WTC11 (cell line): ENCODE results near the gene NID2. TPM values are rescaled to one million over a fixed set of nuclear protein-coding genes. Genes with fewer than 3 reads are reported as not detected.

ENCODE experiments used
- ATAC-seq: fragments of 200-7000 bp; cut with Tn5 transposase; 2 replicates; pipeline ENCODE4 v1.10.0; 2021; ENCODE audit warnings: mild to moderate bottlenecking, moderate library complexity
- CTCF ChIA-PET: fragments of 300-600 bp; sonication (Branson Sonifier 250); formaldehyde crosslinking; loops from one replicate; lab custom pipeline; 2021; ENCODE audit warnings: antibody characterized with exemption; lab: Charles Lee
- POLR2A ChIA-PET: fragments of 350-600 bp; sonication (Branson Sonifier 250); formaldehyde crosslinking; loops from one replicate; lab custom pipeline; 2021; ENCODE audit warnings: antibody characterized with exemption; lab: Charles Lee
- DNase-seq: peaks from one replicate; pipeline ENCODE4 v3.0.0; 2021; ENCODE audit warnings: low spot score
- H3K27ac Mint-ChIP-seq: 2 replicates; pipeline ENCODE4 v1.8.0; 2021; ENCODE audit warnings: mixed read lengths
- H3K27me3 Mint-ChIP-seq: 2 replicates; pipeline ENCODE4 v1.8.0; 2021; ENCODE audit warnings: low read depth, mild to moderate bottlenecking, moderate library complexity, mixed read lengths
- H3K36me3 Mint-ChIP-seq: 2 replicates; pipeline ENCODE4 v1.8.0; 2021; ENCODE audit warnings: mixed read lengths
- H3K4me1 Mint-ChIP-seq: 2 replicates; pipeline ENCODE4 v1.8.0; 2022; ENCODE audit warnings: mixed read lengths
- H3K4me3 Mint-ChIP-seq: 2 replicates; pipeline ENCODE4 v1.8.0; 2021; ENCODE audit warnings: mild to moderate bottlenecking, moderate library complexity, mixed read lengths
- H3K9me3 Mint-ChIP-seq: 2 replicates; pipeline ENCODE4 v1.8.0; 2021; ENCODE audit warnings: mixed read lengths
- ATF1 ChIP-seq: sonication (generic); formaldehyde crosslinking; IDR thresholded peaks from 2 replicates; pipeline ENCODE4 v1.8.1; 2023; ENCODE audit warnings: mild to moderate bottlenecking, moderate library complexity, missing genetic modification reagents
- CBFB ChIP-seq: sonication (generic); formaldehyde crosslinking; IDR thresholded peaks from 2 replicates; pipeline ENCODE4 v1.8.1; 2022; ENCODE audit warnings: mild to moderate bottlenecking, low read depth, missing genetic modification reagents
- CREM ChIP-seq: sonication (generic); formaldehyde crosslinking; IDR thresholded peaks from 2 replicates; pipeline ENCODE4 v1.8.1; 2022; ENCODE audit warnings: mild to moderate bottlenecking, missing genetic modification reagents, moderate library complexity
- FOXK1 ChIP-seq: sonication (generic); formaldehyde crosslinking; IDR thresholded peaks from 2 replicates; pipeline ENCODE4 v1.8.0; 2022; ENCODE audit warnings: mild to moderate bottlenecking, moderate library complexity, missing genetic modification reagents
- KAT7 ChIP-seq: sonication (generic); formaldehyde crosslinking; IDR thresholded peaks from 2 replicates; pipeline ENCODE4 v1.8.1; 2023; ENCODE audit warnings: missing genetic modification reagents, mild to moderate bottlenecking, borderline replicate concordance
- MXD4 ChIP-seq: fragments of 250-450 bp; sonication (Bioruptor Pico); IDR thresholded peaks from 2 replicates; pipeline ENCODE4 v1.8.0; 2021; ENCODE audit warnings: mild to moderate bottlenecking, moderate library complexity, borderline replicate concordance
- NR1H2 ChIP-seq: sonication (generic); formaldehyde crosslinking; IDR thresholded peaks from 2 replicates; pipeline ENCODE4 v1.9.0; 2021; ENCODE audit warnings: mild to moderate bottlenecking, moderate library complexity, missing genetic modification reagents
- PRRX2 ChIP-seq: fragments of 250-450 bp; sonication (Bioruptor Pico); IDR thresholded peaks from 2 replicates; pipeline ENCODE4 v1.8.0; 2021; ENCODE audit warnings: mild to moderate bottlenecking
- SMAD3 ChIP-seq: sonication (generic); formaldehyde crosslinking; IDR thresholded peaks from 2 replicates; pipeline ENCODE4 v1.8.0; 2022; ENCODE audit warnings: missing genetic modification reagents, mild to moderate bottlenecking, borderline replicate concordance
- SP1 ChIP-seq: sonication (generic); formaldehyde crosslinking; conservative IDR thresholded peaks from 2 replicates; pipeline ENCODE4 v1.8.1; 2022; ENCODE audit warnings: missing genetic modification reagents
- ZBTB21 ChIP-seq: sonication (generic); formaldehyde crosslinking; IDR thresholded peaks from 2 replicates; pipeline ENCODE4 v1.8.1; 2023; ENCODE audit warnings: mild to moderate bottlenecking, missing genetic modification reagents, borderline replicate concordance
- ZNF219 ChIP-seq: sonication (generic); formaldehyde crosslinking; IDR thresholded peaks from 2 replicates; pipeline ENCODE4 v1.8.0; 2023; ENCODE audit warnings: missing genetic modification reagents, mild to moderate bottlenecking, borderline replicate concordance
- ZNF232 ChIP-seq: sonication (generic); formaldehyde crosslinking; IDR thresholded peaks from 2 replicates; pipeline ENCODE4 v1.8.0; 2022; ENCODE audit warnings: mild to moderate bottlenecking, missing genetic modification reagents
- ZNF263 ChIP-seq: sonication (generic); formaldehyde crosslinking; IDR thresholded peaks from 2 replicates; pipeline ENCODE4 v1.8.1; 2022; ENCODE audit warnings: low read depth, mild to moderate bottlenecking, moderate library complexity, missing genetic modification reagents
- ZNF317 ChIP-seq: sonication (generic); formaldehyde crosslinking; IDR thresholded peaks from 2 replicates; pipeline ENCODE4 v1.8.1; 2023; ENCODE audit warnings: low read depth, mild to moderate bottlenecking, moderate library complexity, missing genetic modification reagents, borderline replicate concordance
- ZNF671 ChIP-seq: fragments of 250-450 bp; sonication (Bioruptor Pico); IDR thresholded peaks from 2 replicates; pipeline ENCODE4 v1.8.0; 2021; ENCODE audit warnings: mild to moderate bottlenecking
- total RNA-seq: library from RNA; stranded (reverse); gene quantifications from 3 replicates; pipeline ENCODE4 v1.2.3, GENCODE V29; 2021
- TF ChIP-seq, protein P1 (sequence below): sonication (generic); formaldehyde crosslinking; IDR thresholded peaks from 2 replicates; pipeline ENCODE4 v1.8.0; 2023; ENCODE audit warnings: mild to moderate bottlenecking, missing genetic modification reagents
- TF ChIP-seq, protein P2 (sequence below): sonication (generic); formaldehyde crosslinking; IDR thresholded peaks from 2 replicates; pipeline ENCODE4 v1.8.1; 2023; ENCODE audit warnings: mild to moderate bottlenecking, missing genetic modification reagents
- TF ChIP-seq, protein P3 (sequence below): fragments of 250-450 bp; sonication (Bioruptor Pico); IDR thresholded peaks from 2 replicates; pipeline ENCODE4 v1.8.0; 2021; ENCODE audit warnings: mild to moderate bottlenecking
- TF ChIP-seq, protein P4 (sequence below): fragments of 250-450 bp; sonication (Bioruptor Pico); conservative IDR thresholded peaks from 2 replicates; pipeline ENCODE4 v1.9.0; 2021; ENCODE audit warnings: mild to moderate bottlenecking
- TF ChIP-seq, protein P5 (sequence below): sonication (generic); formaldehyde crosslinking; IDR thresholded peaks from 2 replicates; pipeline ENCODE4 v1.8.1; 2023; ENCODE audit warnings: mild to moderate bottlenecking, moderate library complexity, missing genetic modification reagents

Gene NID2
- total RNA-seq, 1 experiment from 2014 or later, result 5.4 TPM

DNA sequence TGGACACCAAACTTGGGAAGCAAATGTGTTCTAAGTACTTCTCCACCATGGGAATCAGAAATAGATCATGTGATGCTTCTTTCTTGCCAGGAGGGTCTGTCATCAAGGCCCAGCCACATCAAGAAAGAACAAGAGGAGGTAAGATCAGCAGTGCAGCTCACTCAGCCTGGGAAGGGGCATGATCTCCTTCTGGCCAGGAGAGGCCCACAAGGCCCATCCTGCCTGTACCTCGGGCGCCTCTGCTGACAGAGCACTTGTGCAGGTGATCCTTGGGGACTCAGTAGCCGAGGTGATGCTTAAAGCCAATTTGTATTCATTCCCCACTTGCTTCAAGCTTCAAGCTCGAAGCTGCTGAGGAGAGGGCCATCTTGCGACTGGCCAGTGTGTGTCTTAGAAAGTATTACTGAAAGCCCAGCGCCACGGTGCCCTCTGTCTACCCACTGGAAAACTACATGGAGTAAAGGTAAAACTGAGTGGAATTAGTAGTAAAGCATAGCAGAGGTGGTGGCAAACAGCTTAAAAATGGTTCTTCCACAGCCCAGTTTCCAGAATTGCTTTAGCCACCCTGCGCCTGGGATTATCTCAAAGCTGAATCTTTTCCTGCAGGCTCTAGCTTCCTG, 53.3 kb downstream of the NID2 start:
- CTCF ChIA-PET, result interaction anchor here (0.5 to 2.9 kb wide), 25 partner anchors 9 to 1602 kb away, joined by 3 to 19 read pairs (median 5); partner anchors contain the start of genes NID2 and PTGDR
- Mint-ChIP-seq H3K4me3 (no peak overlapping the region), H3K4me1 (peaks cover 36% of the 10 kb centered on the region), H3K9me3 (no peaks in the 10 kb centered on the region), H3K36me3 (peaks cover 12% of the 10 kb centered on the region), H3K27me3 (no peaks in the 10 kb centered on the region), H3K27ac (no peak overlapping the region)
- TF ChIP-seq ATF1 (CRISPR knock-in tag) (no peak), ZNF219 (CRISPR knock-in tag) (no peak), KAT7 (CRISPR knock-in tag) (no peak), SP1 (CRISPR knock-in tag) (no peak), ZNF232 (CRISPR knock-in tag) (no peak), CREM (CRISPR knock-in tag) (no peak), ZNF263 (CRISPR knock-in tag) (no peak), MXD4 (CRISPR knock-in tag) (no peak), ZBTB21 (CRISPR knock-in tag) (no peak), FOXK1 (no peak)
- TF ChIP-seq, protein P1, sequence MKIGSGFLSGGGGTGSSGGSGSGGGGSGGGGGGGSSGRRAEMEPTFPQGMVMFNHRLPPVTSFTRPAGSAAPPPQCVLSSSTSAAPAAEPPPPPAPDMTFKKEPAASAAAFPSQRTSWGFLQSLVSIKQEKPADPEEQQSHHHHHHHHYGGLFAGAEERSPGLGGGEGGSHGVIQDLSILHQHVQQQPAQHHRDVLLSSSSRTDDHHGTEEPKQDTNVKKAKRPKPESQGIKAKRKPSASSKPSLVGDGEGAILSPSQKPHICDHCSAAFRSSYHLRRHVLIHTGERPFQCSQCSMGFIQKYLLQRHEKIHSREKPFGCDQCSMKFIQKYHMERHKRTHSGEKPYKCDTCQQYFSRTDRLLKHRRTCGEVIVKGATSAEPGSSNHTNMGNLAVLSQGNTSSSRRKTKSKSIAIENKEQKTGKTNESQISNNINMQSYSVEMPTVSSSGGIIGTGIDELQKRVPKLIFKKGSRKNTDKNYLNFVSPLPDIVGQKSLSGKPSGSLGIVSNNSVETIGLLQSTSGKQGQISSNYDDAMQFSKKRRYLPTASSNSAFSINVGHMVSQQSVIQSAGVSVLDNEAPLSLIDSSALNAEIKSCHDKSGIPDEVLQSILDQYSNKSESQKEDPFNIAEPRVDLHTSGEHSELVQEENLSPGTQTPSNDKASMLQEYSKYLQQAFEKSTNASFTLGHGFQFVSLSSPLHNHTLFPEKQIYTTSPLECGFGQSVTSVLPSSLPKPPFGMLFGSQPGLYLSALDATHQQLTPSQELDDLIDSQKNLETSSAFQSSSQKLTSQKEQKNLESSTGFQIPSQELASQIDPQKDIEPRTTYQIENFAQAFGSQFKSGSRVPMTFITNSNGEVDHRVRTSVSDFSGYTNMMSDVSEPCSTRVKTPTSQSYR (CRISPR knock-in tag), result no peak
- TF ChIP-seq, protein P2, sequence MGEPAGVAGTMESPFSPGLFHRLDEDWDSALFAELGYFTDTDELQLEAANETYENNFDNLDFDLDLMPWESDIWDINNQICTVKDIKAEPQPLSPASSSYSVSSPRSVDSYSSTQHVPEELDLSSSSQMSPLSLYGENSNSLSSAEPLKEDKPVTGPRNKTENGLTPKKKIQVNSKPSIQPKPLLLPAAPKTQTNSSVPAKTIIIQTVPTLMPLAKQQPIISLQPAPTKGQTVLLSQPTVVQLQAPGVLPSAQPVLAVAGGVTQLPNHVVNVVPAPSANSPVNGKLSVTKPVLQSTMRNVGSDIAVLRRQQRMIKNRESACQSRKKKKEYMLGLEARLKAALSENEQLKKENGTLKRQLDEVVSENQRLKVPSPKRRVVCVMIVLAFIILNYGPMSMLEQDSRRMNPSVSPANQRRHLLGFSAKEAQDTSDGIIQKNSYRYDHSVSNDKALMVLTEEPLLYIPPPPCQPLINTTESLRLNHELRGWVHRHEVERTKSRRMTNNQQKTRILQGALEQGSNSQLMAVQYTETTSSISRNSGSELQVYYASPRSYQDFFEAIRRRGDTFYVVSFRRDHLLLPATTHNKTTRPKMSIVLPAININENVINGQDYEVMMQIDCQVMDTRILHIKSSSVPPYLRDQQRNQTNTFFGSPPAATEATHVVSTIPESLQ (CRISPR knock-in tag), result no peak
- TF ChIP-seq, protein P3, sequence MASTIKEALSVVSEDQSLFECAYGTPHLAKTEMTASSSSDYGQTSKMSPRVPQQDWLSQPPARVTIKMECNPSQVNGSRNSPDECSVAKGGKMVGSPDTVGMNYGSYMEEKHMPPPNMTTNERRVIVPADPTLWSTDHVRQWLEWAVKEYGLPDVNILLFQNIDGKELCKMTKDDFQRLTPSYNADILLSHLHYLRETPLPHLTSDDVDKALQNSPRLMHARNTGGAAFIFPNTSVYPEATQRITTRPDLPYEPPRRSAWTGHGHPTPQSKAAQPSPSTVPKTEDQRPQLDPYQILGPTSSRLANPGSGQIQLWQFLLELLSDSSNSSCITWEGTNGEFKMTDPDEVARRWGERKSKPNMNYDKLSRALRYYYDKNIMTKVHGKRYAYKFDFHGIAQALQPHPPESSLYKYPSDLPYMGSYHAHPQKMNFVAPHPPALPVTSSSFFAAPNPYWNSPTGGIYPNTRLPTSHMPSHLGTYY, result no peak
- ATAC-seq (peak; percentile 75), DNase-seq (peak; percentile 55)
- POLR2A ChIA-PET, result no interaction called here

DNA sequence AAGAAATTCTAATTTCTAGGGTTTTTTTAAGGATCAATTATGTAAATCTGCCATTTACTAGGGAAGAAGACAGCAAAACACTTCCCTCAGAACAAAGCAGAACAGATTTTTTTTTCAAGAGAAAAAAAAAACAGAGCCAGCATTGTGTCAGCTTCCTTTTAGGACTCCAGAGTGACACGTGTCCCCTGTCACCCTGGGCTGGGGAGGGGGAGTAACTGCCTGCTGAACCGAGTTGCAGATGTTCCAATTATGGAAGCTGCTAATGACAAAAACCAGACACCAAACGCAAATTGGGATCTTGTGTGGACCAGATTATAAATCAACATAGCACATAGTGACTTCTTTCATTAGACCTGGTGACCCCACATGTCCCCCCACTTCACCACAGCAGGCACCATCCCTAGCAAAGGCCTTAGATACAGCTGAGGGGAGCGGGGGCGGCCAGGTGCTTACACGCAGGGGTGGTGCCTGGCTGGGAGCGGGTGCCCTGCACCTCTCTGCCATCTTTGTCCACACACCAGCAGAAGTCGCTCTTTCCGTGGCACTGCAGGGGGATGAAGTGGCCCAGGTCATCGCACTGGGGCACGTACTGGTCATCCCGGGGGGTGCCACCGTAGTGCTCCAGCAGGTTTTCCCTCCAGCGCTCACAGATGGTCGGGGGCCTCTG, 54.1 kb downstream of the NID2 start:
- Mint-ChIP-seq H3K27me3 (no peaks in the 10 kb centered on the region), H3K9me3 (no peaks in the 10 kb centered on the region), H3K4me3 (no peak overlapping the region), H3K27ac (no peak overlapping the region), H3K4me1 (peaks cover 29% of the 10 kb centered on the region), H3K36me3 (peaks cover 14% of the 10 kb centered on the region)
- CTCF ChIA-PET, result interaction anchor here (0.6 to 2.9 kb wide), 27 partner anchors 8 to 258 kb away, joined by 3 to 19 read pairs (median 5); partner anchors contain the start of gene NID2
- ATAC-seq (no peak), DNase-seq (no peak)
- POLR2A ChIA-PET, result no interaction called here
- TF ChIP-seq, protein P4, sequence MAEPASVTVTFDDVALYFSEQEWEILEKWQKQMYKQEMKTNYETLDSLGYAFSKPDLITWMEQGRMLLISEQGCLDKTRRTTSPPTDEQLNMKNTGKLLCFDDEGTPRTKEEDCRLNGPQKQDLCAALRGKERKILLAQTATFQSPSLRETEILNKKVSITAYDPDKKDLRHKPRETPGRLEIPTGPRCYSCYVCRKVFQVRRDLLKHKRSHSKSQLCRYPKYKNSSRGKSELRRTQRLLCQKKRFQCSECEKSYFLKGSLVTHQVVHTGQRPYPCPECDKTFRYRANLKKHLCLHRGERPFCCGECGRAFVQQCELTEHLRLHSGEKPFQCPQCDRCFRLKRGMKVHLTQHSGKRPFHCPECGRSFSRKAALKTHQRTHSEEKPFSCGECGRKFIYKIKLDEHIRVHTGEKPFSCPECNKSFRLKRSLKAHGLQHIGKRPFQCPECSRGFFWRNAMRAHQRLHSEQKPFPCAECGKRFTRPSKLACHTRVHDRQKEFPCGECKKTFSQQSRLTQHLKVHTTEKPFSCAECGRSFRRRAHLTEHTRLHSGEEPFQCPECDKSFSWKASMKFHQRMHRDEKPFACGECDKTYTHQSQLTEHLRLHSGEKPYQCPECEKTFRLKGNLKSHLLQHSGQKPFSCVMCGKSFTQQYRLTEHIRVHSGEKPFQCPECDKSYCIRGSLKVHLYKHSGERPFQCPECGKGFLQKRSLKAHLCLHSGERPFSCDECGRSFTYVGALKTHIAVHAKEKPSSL (CRISPR knock-in tag), result no peak
- TF ChIP-seq, protein P5, sequence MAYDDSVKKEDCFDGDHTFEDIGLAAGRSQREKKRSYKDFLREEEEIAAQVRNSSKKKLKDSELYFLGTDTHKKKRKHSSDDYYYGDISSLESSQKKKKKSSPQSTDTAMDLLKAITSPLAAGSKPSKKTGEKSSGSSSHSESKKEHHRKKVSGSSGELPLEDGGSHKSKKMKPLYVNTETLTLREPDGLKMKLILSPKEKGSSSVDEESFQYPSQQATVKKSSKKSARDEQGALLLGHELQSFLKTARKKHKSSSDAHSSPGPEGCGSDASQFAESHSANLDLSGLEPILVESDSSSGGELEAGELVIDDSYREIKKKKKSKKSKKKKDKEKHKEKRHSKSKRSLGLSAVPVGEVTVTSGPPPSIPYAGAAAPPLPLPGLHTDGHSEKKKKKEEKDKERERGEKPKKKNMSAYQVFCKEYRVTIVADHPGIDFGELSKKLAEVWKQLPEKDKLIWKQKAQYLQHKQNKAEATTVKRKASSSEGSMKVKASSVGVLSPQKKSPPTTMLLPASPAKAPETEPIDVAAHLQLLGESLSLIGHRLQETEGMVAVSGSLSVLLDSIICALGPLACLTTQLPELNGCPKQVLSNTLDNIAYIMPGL (CRISPR knock-in tag), result no peak
- TF ChIP-seq ATF1 (CRISPR knock-in tag), result no peak
- TF ChIP-seq ZNF232 (CRISPR knock-in tag), result no peak
- TF ChIP-seq ZNF671 (CRISPR knock-in tag), result no peak
- no peak for TF ChIP-seq ZNF317 (CRISPR knock-in tag)
- TF ChIP-seq PRRX2 (CRISPR knock-in tag), result no peak
- TF ChIP-seq CBFB (CRISPR knock-in tag), result no peak
- no peak for TF ChIP-seq NR1H2 (CRISPR knock-in tag)
- TF ChIP-seq SMAD3 (CRISPR knock-in tag), result no peak
- TF ChIP-seq ZNF219 (CRISPR knock-in tag), result no peak
